ENCODE measurements around the gene SYN1.

Gene SYN1

DNA sequence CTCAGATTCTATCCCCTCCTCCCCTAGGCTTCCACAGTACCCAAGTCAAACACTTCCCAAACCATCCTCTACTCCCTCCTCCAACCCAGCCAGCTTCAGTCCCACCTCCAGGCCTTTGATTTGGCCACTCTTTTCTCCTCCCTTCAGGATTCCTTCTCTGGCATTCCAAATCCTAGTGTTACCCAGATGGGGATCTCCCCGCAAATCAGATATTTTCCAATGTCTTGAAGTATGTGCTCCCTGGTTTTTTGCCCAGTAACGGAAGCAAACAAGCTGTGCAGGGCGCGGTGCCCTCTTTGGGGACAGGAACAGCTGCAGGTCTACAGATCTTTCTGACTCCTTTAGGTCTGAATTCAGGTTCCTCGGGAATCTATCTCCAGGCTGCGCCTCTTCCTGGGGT is 2.2 kb upstream of the SYN1 start:
- peaks cover 0 to 10% (median 0%) of the 10 kb centered on the region in 5 donors for H3K4me1 ChIP-seq (ENCODE audit: control insufficient read depth in 5 of 5, insufficient read depth in 5 of 5, low read length in 5 of 5)
- peaks cover 0 to 10% (median 0%) of the 10 kb centered on the region in 5 donors for H3K9me3 ChIP-seq (ENCODE audit: control insufficient read depth in 5 of 5, low read length in 5 of 5)
- H3K36me3 ChIP-seq (ENCODE audit: control insufficient read depth in 5 of 5, insufficient read depth in 5 of 5, low read length in 5 of 5): no peaks in the 10 kb centered on the region
- H3K27ac ChIP-seq (ENCODE audit: low read depth, low read length): no peak overlapping the region
- peaks cover 0 to 27% (median 14%) of the 10 kb centered on the region in 5 donors for H3K27me3 ChIP-seq (ENCODE audit: control insufficient read depth in 5 of 5, insufficient read depth in 4 of 5, low read length in 5 of 5)
- H3K4me3 ChIP-seq (ENCODE audit: low read depth in 1 of 5, low read length in 5 of 5): no peak overlapping the region
- no peak overlapping the region for H3K9ac ChIP-seq (ENCODE audit: low read length in 5 of 5)

- Histone ChIP-seq H3K9me3 (ENCODE audit: control insufficient read depth in 5 of 5, low read length in 5 of 5) (peaks cover 0 to 10% (median 0%) of the 10 kb centered on the region in 5 donors), H3K27me3 (ENCODE audit: control insufficient read depth in 5 of 5, insufficient read depth in 4 of 5, low read length in 5 of 5) (peaks cover 0 to 27% (median 13%) of the 10 kb centered on the region in 5 donors), H3K4me1 (ENCODE audit: control insufficient read depth in 5 of 5, insufficient read depth in 5 of 5, low read length in 5 of 5) (peaks cover 0 to 10% (median 0%) of the 10 kb centered on the region in 5 donors), H3K4me3 (ENCODE audit: low read depth in 1 of 5, low read length in 5 of 5) (no peak overlapping the region), H3K9ac (ENCODE audit: low read length in 5 of 5) (no peak overlapping the region), H3K27ac (ENCODE audit: low read depth, low read length) (no peak overlapping the region), H3K36me3 (ENCODE audit: control insufficient read depth in 5 of 5, insufficient read depth in 5 of 5, low read length in 5 of 5) (no peaks in the 10 kb centered on the region)
Measured at GRCh38 chrX:47620303-47620685, 637 bp upstream of the SYN1 start.

DNA sequence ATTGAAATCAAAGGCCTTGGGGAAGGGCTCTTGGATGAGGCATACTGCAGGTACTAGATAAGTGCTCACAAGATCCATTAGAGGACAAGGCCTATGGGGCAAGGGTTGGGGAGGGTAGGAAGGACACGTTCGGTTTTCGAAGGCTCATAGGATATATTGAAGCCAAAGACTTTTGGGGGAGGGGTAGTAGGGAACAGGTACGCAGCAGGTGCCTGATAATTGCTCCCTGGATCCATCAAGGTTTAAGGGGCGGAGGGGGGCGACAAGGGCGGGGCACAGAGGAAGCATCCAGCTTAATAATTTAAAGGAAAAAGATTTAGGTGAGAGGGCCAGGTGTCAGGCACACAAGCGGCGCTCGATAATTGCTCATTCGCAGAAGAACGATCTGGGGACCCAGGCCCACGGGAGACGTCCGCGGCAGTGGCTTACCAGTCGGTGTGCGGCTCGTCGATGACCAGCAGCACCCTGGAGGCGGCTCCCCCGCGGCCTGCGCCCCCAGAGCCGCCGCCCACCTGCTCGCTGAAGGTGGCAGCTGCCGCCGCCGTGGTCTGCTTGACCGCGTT is 653 bp downstream of the SYN1 start:
- Histone ChIP-seq H3K9me3 (ENCODE audit: control insufficient read depth in 5 of 5, low read length in 5 of 5) (peaks cover 0 to 8% (median 0%) of the 10 kb centered on the region in 5 donors), H3K4me3 (ENCODE audit: low read depth in 1 of 5, low read length in 5 of 5) (peak overlapping the region in 1 of 5 donors; percentile 44), H3K36me3 (ENCODE audit: control insufficient read depth in 5 of 5, insufficient read depth in 5 of 5, low read length in 5 of 5) (no peaks in the 10 kb centered on the region), H3K27ac (ENCODE audit: low read depth, low read length) (no peak overlapping the region), H3K27me3 (ENCODE audit: control insufficient read depth in 5 of 5, insufficient read depth in 4 of 5, low read length in 5 of 5) (peaks cover 0 to 26% (median 14%) of the 10 kb centered on the region in 5 donors), H3K9ac (ENCODE audit: low read length in 5 of 5) (no peak overlapping the region), H3K4me1 (ENCODE audit: control insufficient read depth in 5 of 5, insufficient read depth in 5 of 5, low read length in 5 of 5) (peaks cover 0 to 9% (median 0%) of the 10 kb centered on the region in 5 donors)

DNA sequence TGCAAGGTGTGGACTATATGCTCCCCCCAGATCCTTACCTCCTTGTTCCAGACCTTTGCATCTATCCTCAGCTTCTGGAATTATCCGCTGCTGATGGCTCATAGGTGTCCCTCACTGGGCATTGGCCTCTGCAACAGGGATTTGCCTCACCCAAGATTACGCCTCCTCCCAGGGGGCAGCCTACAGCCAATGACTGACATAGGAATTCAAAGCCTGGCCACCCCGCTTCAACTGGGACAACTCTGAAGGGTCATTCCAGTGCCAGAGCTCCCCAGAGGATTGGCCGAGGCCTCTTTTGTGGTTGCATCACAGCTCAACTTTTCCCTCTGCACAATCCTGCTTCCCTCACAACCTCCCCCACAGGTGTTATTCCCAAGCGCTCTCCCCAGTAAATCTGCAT is 5.0 kb downstream of the SYN1 start:
- H3K9me3 ChIP-seq (ENCODE audit: control insufficient read depth in 5 of 5, low read length in 5 of 5): peaks cover 0 to 6% (median 0%) of the 10 kb centered on the region in 5 donors
- peaks cover 0 to 3% (median 0%) of the 10 kb centered on the region in 5 donors for H3K4me1 ChIP-seq (ENCODE audit: control insufficient read depth in 5 of 5, insufficient read depth in 5 of 5, low read length in 5 of 5)
- no peaks in the 10 kb centered on the region for H3K36me3 ChIP-seq (ENCODE audit: control insufficient read depth in 5 of 5, insufficient read depth in 5 of 5, low read length in 5 of 5)
- H3K4me3 ChIP-seq (ENCODE audit: low read depth in 1 of 5, low read length in 5 of 5): no peak overlapping the region
- H3K9ac ChIP-seq (ENCODE audit: low read length in 5 of 5): no peak overlapping the region
- no peak overlapping the region for H3K27ac ChIP-seq (ENCODE audit: low read depth, low read length)
- H3K27me3 ChIP-seq (ENCODE audit: control insufficient read depth in 5 of 5, insufficient read depth in 4 of 5, low read length in 5 of 5): peaks cover 0 to 19% (median 10%) of the 10 kb centered on the region in 5 donors

- no peak overlapping the region for H3K27ac ChIP-seq (ENCODE audit: low read depth, low read length)
- peaks cover 0 to 6% (median 0%) of the 10 kb centered on the region in 5 donors for H3K9me3 ChIP-seq (ENCODE audit: control insufficient read depth in 5 of 5, low read length in 5 of 5)
- H3K36me3 ChIP-seq (ENCODE audit: control insufficient read depth in 5 of 5, insufficient read depth in 5 of 5, low read length in 5 of 5): no peaks in the 10 kb centered on the region
- H3K9ac ChIP-seq (ENCODE audit: low read length in 5 of 5): no peak overlapping the region
- no peak overlapping the region for H3K4me3 ChIP-seq (ENCODE audit: low read depth in 1 of 5, low read length in 5 of 5)
- peaks cover 0 to 22% (median 12%) of the 10 kb centered on the region in 5 donors for H3K27me3 ChIP-seq (ENCODE audit: control insufficient read depth in 5 of 5, insufficient read depth in 4 of 5, low read length in 5 of 5)
- H3K4me1 ChIP-seq (ENCODE audit: control insufficient read depth in 5 of 5, insufficient read depth in 5 of 5, low read length in 5 of 5): no peaks in the 10 kb centered on the region
Measured at GRCh38 chrX:47613082-47613481, 6.6 kb downstream of the SYN1 start.

- Histone ChIP-seq H3K27ac (ENCODE audit: low read depth, low read length) (no peak overlapping the region), H3K9me3 (ENCODE audit: control insufficient read depth in 5 of 5, low read length in 5 of 5) (peaks cover 0 to 6% (median 0%) of the 10 kb centered on the region in 5 donors), H3K36me3 (ENCODE audit: control insufficient read depth in 5 of 5, insufficient read depth in 5 of 5, low read length in 5 of 5) (no peaks in the 10 kb centered on the region), H3K4me1 (ENCODE audit: control insufficient read depth in 5 of 5, insufficient read depth in 5 of 5, low read length in 5 of 5) (no peaks in the 10 kb centered on the region), H3K9ac (ENCODE audit: low read length in 5 of 5) (no peak overlapping the region), H3K4me3 (ENCODE audit: low read depth in 1 of 5, low read length in 5 of 5) (no peak overlapping the region), H3K27me3 (ENCODE audit: control insufficient read depth in 5 of 5, insufficient read depth in 4 of 5, low read length in 5 of 5) (peaks cover 0 to 22% (median 12%) of the 10 kb centered on the region in 5 donors)
Measured at GRCh38 chrX:47612418-47612817, 7.2 kb downstream of the SYN1 start.

DNA sequence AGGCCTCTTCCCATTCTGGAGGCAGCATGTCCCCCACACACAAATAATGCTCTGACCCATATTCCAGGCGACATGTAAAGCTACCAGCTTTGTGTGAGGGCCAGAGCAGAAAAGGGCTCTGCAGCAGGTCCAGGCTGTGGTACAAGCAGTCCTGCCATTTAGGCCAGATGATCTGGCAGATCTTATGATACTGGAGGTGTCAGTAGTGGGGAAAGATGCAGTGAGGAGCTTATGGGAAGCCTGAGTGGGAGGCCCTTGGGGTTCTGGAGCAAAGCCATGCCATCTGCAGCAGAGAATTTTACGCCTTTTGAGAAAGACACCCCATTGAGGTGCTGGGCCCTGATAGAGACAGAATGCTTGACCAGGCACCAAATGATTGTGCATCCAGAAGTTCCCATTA is 7.7 kb downstream of the SYN1 start:
- Histone ChIP-seq H3K27me3 (ENCODE audit: control insufficient read depth in 5 of 5, insufficient read depth in 4 of 5, low read length in 5 of 5) (peaks cover 0 to 22% (median 12%) of the 10 kb centered on the region in 5 donors), H3K9ac (ENCODE audit: low read length in 5 of 5) (no peak overlapping the region), H3K4me3 (ENCODE audit: low read depth in 1 of 5, low read length in 5 of 5) (no peak overlapping the region), H3K4me1 (ENCODE audit: control insufficient read depth in 5 of 5, insufficient read depth in 5 of 5, low read length in 5 of 5) (no peaks in the 10 kb centered on the region), H3K36me3 (ENCODE audit: control insufficient read depth in 5 of 5, insufficient read depth in 5 of 5, low read length in 5 of 5) (no peaks in the 10 kb centered on the region), H3K9me3 (ENCODE audit: control insufficient read depth in 5 of 5, low read length in 5 of 5) (peaks cover 0 to 6% (median 0%) of the 10 kb centered on the region in 5 donors), H3K27ac (ENCODE audit: low read depth, low read length) (no peak overlapping the region)

GRCh38 chrX:47611489-47611888 is 8.2 kb downstream of the SYN1 start:
- Histone ChIP-seq H3K27ac (ENCODE audit: low read depth, low read length) (no peak overlapping the region), H3K4me3 (ENCODE audit: low read depth in 1 of 5, low read length in 5 of 5) (no peak overlapping the region), H3K9me3 (ENCODE audit: control insufficient read depth in 5 of 5, low read length in 5 of 5) (peaks cover 0 to 6% (median 0%) of the 10 kb centered on the region in 5 donors), H3K4me1 (ENCODE audit: control insufficient read depth in 5 of 5, insufficient read depth in 5 of 5, low read length in 5 of 5) (no peaks in the 10 kb centered on the region), H3K27me3 (ENCODE audit: control insufficient read depth in 5 of 5, insufficient read depth in 4 of 5, low read length in 5 of 5) (peaks cover 0 to 22% (median 12%) of the 10 kb centered on the region in 5 donors), H3K36me3 (ENCODE audit: control insufficient read depth in 5 of 5, insufficient read depth in 5 of 5, low read length in 5 of 5) (no peaks in the 10 kb centered on the region), H3K9ac (ENCODE audit: low read length in 5 of 5) (no peak overlapping the region)

DNA sequence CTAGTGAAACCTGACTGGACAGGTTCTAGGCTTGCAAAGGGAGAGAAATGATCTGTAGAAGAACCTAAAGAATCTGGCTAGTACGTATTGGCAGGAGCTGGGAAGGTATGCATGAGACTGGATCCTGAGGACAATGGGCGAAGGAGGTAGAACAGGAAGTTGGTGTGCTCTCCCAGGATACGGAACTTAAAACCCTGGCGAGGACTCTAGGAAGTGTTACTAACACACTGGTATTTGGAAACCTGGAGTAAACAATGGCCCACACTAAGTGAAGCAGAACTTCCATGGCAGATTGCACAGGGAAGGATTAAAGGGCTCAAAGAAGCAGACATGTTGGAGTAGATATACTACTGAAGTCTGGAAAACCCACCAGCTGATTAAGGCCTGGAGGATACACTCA is 9.1 kb downstream of the SYN1 start:
- Histone ChIP-seq H3K27ac (ENCODE audit: low read depth, low read length) (no peak overlapping the region), H3K4me1 (ENCODE audit: control insufficient read depth in 5 of 5, insufficient read depth in 5 of 5, low read length in 5 of 5) (no peaks in the 10 kb centered on the region), H3K4me3 (ENCODE audit: low read depth in 1 of 5, low read length in 5 of 5) (no peak overlapping the region), H3K9me3 (ENCODE audit: control insufficient read depth in 5 of 5, low read length in 5 of 5) (peaks cover 0 to 6% (median 0%) of the 10 kb centered on the region in 5 donors), H3K9ac (ENCODE audit: low read length in 5 of 5) (no peak overlapping the region), H3K36me3 (ENCODE audit: control insufficient read depth in 5 of 5, insufficient read depth in 5 of 5, low read length in 5 of 5) (no peaks in the 10 kb centered on the region), H3K27me3 (ENCODE audit: control insufficient read depth in 5 of 5, insufficient read depth in 4 of 5, low read length in 5 of 5) (peaks cover 0 to 23% (median 10%) of the 10 kb centered on the region in 5 donors)

GRCh38 chrX:47608130-47608810 is 11.4 kb downstream of the SYN1 start:
- no peak overlapping the region for H3K9ac ChIP-seq (ENCODE audit: low read length in 5 of 5)
- H3K4me3 ChIP-seq (ENCODE audit: low read depth in 1 of 5, low read length in 5 of 5): no peak overlapping the region
- peaks cover 0 to 20% (median 6%) of the 10 kb centered on the region in 5 donors for H3K27me3 ChIP-seq (ENCODE audit: control insufficient read depth in 5 of 5, insufficient read depth in 4 of 5, low read length in 5 of 5)
- H3K4me1 ChIP-seq (ENCODE audit: control insufficient read depth in 5 of 5, insufficient read depth in 5 of 5, low read length in 5 of 5): no peaks in the 10 kb centered on the region
- H3K36me3 ChIP-seq (ENCODE audit: control insufficient read depth in 5 of 5, insufficient read depth in 5 of 5, low read length in 5 of 5): no peaks in the 10 kb centered on the region
- H3K27ac ChIP-seq (ENCODE audit: low read depth, low read length): no peak overlapping the region
- peaks cover 0 to 3% (median 0%) of the 10 kb centered on the region in 5 donors for H3K9me3 ChIP-seq (ENCODE audit: control insufficient read depth in 5 of 5, low read length in 5 of 5)

Measured in subcutaneous abdominal adipose tissue (tissue), 5 donors.